OCI-LY7 (cell line): ENCODE data around the gene EI24.

Experiments
- CTCF ChIP-seq: fragments of 200-600 bp; sonication (generic); conservative IDR thresholded peaks from 2 replicates; pipeline ENCODE4 v1.5.1; 2014; ENCODE audit warnings: mild to moderate bottlenecking, antibody characterized with exemption, low read length, moderate library complexity, mixed read lengths
- EZH2phosphoT487 ChIP-seq: fragments of 200-600 bp; sonication (generic); IDR thresholded peaks from 2 replicates; pipeline ENCODE4 v1.6.1; 2018; ENCODE audit warnings: low read depth, borderline replicate concordance, mild to moderate bottlenecking, mixed run types, antibody characterized with exemption, low read length, moderate library complexity, mixed read lengths

GRCh38 chr11:125525303-125525702, 44.0 kb upstream of the EI24 start:
- TF ChIP-seq CTCF: no peak
- TF ChIP-seq EZH2phosphoT487: no peak
